ENCODE measurements around the gene ZNF33A. TPM values are rescaled to one million over a fixed set of nuclear protein-coding genes. Genes with fewer than 3 reads are reported as not detected.
"Not testable (repeated sequence)": the region's sequence is repeated elsewhere in the genome, so short reads cannot be mapped to it uniquely, and the experiment has no call there.

The ZNF33A gene
- total and polyA plus RNA-seq, 7 experiments from 2014 or later = 14.6 to 74.2 (median 39.9) TPM

- Histone ChIP-seq H3K27me3 (ENCODE audit: control insufficient read depth in 2 of 2, insufficient read depth in 2 of 2, low read length in 2 of 2) (no peaks in the 10 kb centered on the region), H3K9me3 (ENCODE audit: control insufficient read depth in 2 of 3, low read length in 3 of 3) (no peaks in the 10 kb centered on the region), H3K27ac (ENCODE audit: low read depth, low read length) (peak overlapping the region; percentile 95), H3K36me3 (ENCODE audit: control insufficient read depth in 2 of 3, insufficient read depth in 3 of 3, low read length in 3 of 3) (no peaks in the 10 kb centered on the region), H3K4me1 (ENCODE audit: control insufficient read depth in 2 of 2, insufficient read depth in 2 of 2, low read length in 2 of 2) (peaks cover 6 to 10% of the 10 kb centered on the region in 2 donors), H3K4me3 (ENCODE audit: low read length) (peak overlapping the region; percentile 62)
- DNase-seq (no peak), ATAC-seq (no peak)
- CTCF ChIA-PET = interaction anchor here (0.6 to 1.2 kb wide), 6 partner anchors 13 to 117 kb away, joined by 3 to 5 read pairs (median 4); partner anchors contain the start of genes ZNF33A and ZNF37A
- peaks cover 0 to 13% (median 6%) of the 10 kb centered on the region in 5 donors for H3K36me3 Mint-ChIP-seq
- POLR2A ChIA-PET = interaction anchor here (0.8 to 3.5 kb wide), 8 partner anchors 12 to 426 kb away, joined by 3 to 25 read pairs (median 4); partner anchors contain the start of genes ZNF248, ZNF33A and ZNF37A
- H3K4me3 Mint-ChIP-seq = peak overlapping the region; percentile 87 to 100 (median 95)
- H3K27me3 Mint-ChIP-seq = peaks cover 0 to 2% (median 0%) of the 10 kb centered on the region in 5 donors
- H3K9me3 Mint-ChIP-seq = peaks cover 0 to 4% (median 0%) of the 10 kb centered on the region in 11 donors
- peak overlapping the region; percentile 92 to 99 (median 97) for H3K27ac Mint-ChIP-seq
- intact Hi-C loops (cut with micrococcal nuclease) = loop anchor here (1.0 to 10.0 kb wide), 7 partner anchors 33 to 425 kb away; partner anchors contain the start of genes ZNF248 (in 2 of the 2), ZNF33A (in 2 of the 2) and ZNF37A (in 2 of the 2)
- H3K4me1 Mint-ChIP-seq = peaks cover 19 to 36% (median 27%) of the 10 kb centered on the region in 7 donors
Measured at GRCh38 chr10:37976880-37977203, 33.6 kb upstream of the ZNF33A start.

- Mint-ChIP-seq H3K4me1 (no peaks in the 10 kb centered on the region), H3K36me3 (peaks cover 0 to 3% (median 0%) of the 10 kb centered on the region in 5 donors), H3K9me3 (peaks cover 0 to 8% (median 2%) of the 10 kb centered on the region in 11 donors), H3K4me3 (no peak overlapping the region), H3K27ac (no peak overlapping the region), H3K27me3 (peaks cover 0 to 15% (median 0%) of the 10 kb centered on the region in 5 donors)
- no peaks in the 10 kb centered on the region for H3K4me1 ChIP-seq (ENCODE audit: control insufficient read depth in 2 of 2, insufficient read depth in 2 of 2, low read length in 2 of 2)
- ChIA-PET CTCF (interaction anchor here (0.7 kb wide), 1 partner anchor 741 kb away, joined by 3 read pairs; no protein-coding TSS in a partner anchor), POLR2A (no interaction called here)
- no peak for ATAC-seq
- intact Hi-C loops (cut with micrococcal nuclease) = no loop called here
- no peak overlapping the region for H3K27ac ChIP-seq (ENCODE audit: low read depth, low read length)
- no peaks in the 10 kb centered on the region for H3K36me3 ChIP-seq (ENCODE audit: control insufficient read depth in 2 of 3, insufficient read depth in 3 of 3, low read length in 3 of 3)
- no peak overlapping the region for H3K4me3 ChIP-seq (ENCODE audit: low read length)
- no peaks in the 10 kb centered on the region for H3K9me3 ChIP-seq (ENCODE audit: control insufficient read depth in 2 of 3, low read length in 3 of 3)
- DNase-seq = no peak
- H3K27me3 ChIP-seq (ENCODE audit: control insufficient read depth in 2 of 2, insufficient read depth in 2 of 2, low read length in 2 of 2) = no peaks in the 10 kb centered on the region
Measured at GRCh38 chr10:37991655-37992054, 18.8 kb upstream of the ZNF33A start.

DNA sequence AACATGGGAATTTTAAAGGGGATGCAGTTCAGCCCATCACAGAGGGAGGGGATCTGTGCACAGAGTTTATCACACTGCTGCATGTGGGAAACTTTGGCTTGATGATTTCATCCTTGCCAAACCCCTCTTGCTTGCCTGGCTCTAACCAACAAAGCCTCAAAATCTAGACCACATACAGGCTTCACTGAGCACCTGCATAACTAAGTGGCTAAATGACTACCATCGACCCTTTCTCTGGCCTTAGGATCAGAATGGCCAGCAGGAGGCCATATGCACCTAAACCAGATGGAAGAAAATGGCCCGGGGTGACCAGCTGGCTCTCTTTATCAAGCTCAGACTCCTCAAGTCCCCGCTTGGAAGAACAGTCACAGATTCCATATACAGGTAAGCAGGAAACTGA lies 18.4 kb upstream of the ZNF33A start:
- ChIA-PET CTCF (interaction anchor here (0.7 kb wide), 1 partner anchor 742 kb away, joined by 3 read pairs; no protein-coding TSS in a partner anchor), POLR2A (no interaction called here)
- ATAC-seq (no peak), DNase-seq (no peak)
- Mint-ChIP-seq H3K4me3 (no peak overlapping the region), H3K36me3 (peaks cover 0 to 3% (median 0%) of the 10 kb centered on the region in 5 donors), H3K9me3 (peaks cover 0 to 8% (median 2%) of the 10 kb centered on the region in 11 donors), H3K27me3 (peaks cover 0 to 15% (median 0%) of the 10 kb centered on the region in 5 donors), H3K4me1 (no peaks in the 10 kb centered on the region), H3K27ac (no peak overlapping the region)
- H3K27ac ChIP-seq (ENCODE audit: low read depth, low read length) = no peak overlapping the region
- H3K4me1 ChIP-seq (ENCODE audit: control insufficient read depth in 2 of 2, insufficient read depth in 2 of 2, low read length in 2 of 2) = no peaks in the 10 kb centered on the region
- intact Hi-C loops (cut with micrococcal nuclease) = no loop called here
- no peaks in the 10 kb centered on the region for H3K9me3 ChIP-seq (ENCODE audit: control insufficient read depth in 2 of 3, low read length in 3 of 3)
- H3K36me3 ChIP-seq (ENCODE audit: control insufficient read depth in 2 of 3, insufficient read depth in 3 of 3, low read length in 3 of 3) = no peaks in the 10 kb centered on the region
- H3K4me3 ChIP-seq (ENCODE audit: low read length) = no peak overlapping the region
- H3K27me3 ChIP-seq (ENCODE audit: control insufficient read depth in 2 of 2, insufficient read depth in 2 of 2, low read length in 2 of 2) = no peaks in the 10 kb centered on the region

DNA sequence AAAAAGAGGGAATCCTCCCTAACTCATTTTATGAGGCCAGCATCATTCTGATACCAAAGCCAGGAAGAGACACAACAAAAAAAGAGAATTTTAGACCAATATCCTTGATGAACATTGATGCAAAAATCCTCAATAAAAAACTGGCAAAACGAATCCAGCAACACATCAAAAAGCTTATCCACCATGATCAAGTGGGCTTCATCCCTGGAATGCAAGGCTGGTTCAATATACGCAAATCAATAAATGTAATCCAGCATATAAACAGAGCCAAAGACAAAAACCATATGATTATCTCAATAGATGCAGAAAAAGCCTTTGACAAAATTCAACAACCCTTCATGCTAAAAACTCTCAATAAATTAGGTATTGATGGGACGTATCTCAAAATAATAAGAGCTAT lies 11.6 kb upstream of the ZNF33A start:
- H3K27me3 Mint-ChIP-seq; DNase-seq; H3K4me1 ChIP-seq (ENCODE audit: control insufficient read depth in 2 of 2, insufficient read depth in 2 of 2, low read length in 2 of 2); H3K27ac ChIP-seq (ENCODE audit: low read depth, low read length); H3K36me3 Mint-ChIP-seq; H3K4me3 Mint-ChIP-seq; intact Hi-C loops (cut with micrococcal nuclease); H3K4me1 Mint-ChIP-seq; POLR2A ChIA-PET; ATAC-seq; H3K36me3 ChIP-seq (ENCODE audit: control insufficient read depth in 2 of 3, insufficient read depth in 3 of 3, low read length in 3 of 3); CTCF ChIA-PET; H3K4me3 ChIP-seq (ENCODE audit: low read length); H3K27ac Mint-ChIP-seq; H3K9me3 ChIP-seq (ENCODE audit: control insufficient read depth in 2 of 3, low read length in 3 of 3); H3K27me3 ChIP-seq (ENCODE audit: control insufficient read depth in 2 of 2, insufficient read depth in 2 of 2, low read length in 2 of 2): not testable (repeated sequence)
- peaks cover 0 to 18% (median 4%) of the 10 kb centered on the region in 11 donors for H3K9me3 Mint-ChIP-seq

- H3K27ac Mint-ChIP-seq; H3K4me1 Mint-ChIP-seq; H3K27me3 Mint-ChIP-seq; intact Hi-C loops (cut with micrococcal nuclease); H3K9me3 ChIP-seq (ENCODE audit: control insufficient read depth in 2 of 3, low read length in 3 of 3); CTCF ChIA-PET; H3K36me3 ChIP-seq (ENCODE audit: control insufficient read depth in 2 of 3, insufficient read depth in 3 of 3, low read length in 3 of 3); H3K4me3 Mint-ChIP-seq; H3K27me3 ChIP-seq (ENCODE audit: control insufficient read depth in 2 of 2, insufficient read depth in 2 of 2, low read length in 2 of 2); H3K27ac ChIP-seq (ENCODE audit: low read depth, low read length); POLR2A ChIA-PET; H3K36me3 Mint-ChIP-seq; H3K4me1 ChIP-seq (ENCODE audit: control insufficient read depth in 2 of 2, insufficient read depth in 2 of 2, low read length in 2 of 2); H3K4me3 ChIP-seq (ENCODE audit: low read length); DNase-seq; ATAC-seq: not testable (repeated sequence)
- H3K9me3 Mint-ChIP-seq = peaks cover 0 to 18% (median 4%) of the 10 kb centered on the region in 11 donors
Measured at GRCh38 chr10:38000474-38000873, 10.0 kb upstream of the ZNF33A start.

DNA sequence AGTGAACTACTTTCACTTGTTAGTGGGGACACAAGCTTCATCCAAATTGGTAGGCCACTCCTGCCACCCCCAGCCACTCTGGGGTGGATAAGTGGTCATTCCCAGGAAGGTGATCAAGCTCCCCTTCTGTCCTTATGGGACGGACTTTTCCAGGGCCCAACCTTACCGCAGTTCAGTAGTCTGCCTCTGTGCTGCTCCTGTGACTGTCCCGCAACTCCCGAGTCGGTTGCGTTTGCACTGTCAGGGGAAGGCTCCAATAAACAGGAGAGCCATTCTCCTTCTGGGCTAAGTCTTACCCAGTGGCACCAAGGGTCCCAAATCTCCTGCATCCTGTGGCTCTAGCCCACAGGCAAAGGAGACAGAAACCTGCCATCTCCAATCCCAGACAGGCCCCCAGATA lies 7.4 kb upstream of the ZNF33A start:
- ATAC-seq (no peak), DNase-seq (no peak)
- H3K36me3 ChIP-seq (ENCODE audit: control insufficient read depth in 2 of 3, insufficient read depth in 3 of 3, low read length in 3 of 3) = no peaks in the 10 kb centered on the region
- intact Hi-C loops (cut with micrococcal nuclease) = no loop called here
- no peak overlapping the region for H3K4me3 ChIP-seq (ENCODE audit: low read length)
- Mint-ChIP-seq H3K4me1 (no peaks in the 10 kb centered on the region), H3K27ac (no peak overlapping the region), H3K9me3 (peaks cover 0 to 7% (median under 1%) of the 10 kb centered on the region in 11 donors), H3K36me3 (peaks cover 0 to under 1% (median 0%) of the 10 kb centered on the region in 5 donors), H3K27me3 (no peaks in the 10 kb centered on the region), H3K4me3 (no peak overlapping the region)
- ChIA-PET CTCF (no interaction called here), POLR2A (no interaction called here)
- H3K4me1 ChIP-seq (ENCODE audit: control insufficient read depth in 2 of 2, insufficient read depth in 2 of 2, low read length in 2 of 2) = no peaks in the 10 kb centered on the region
- H3K9me3 ChIP-seq (ENCODE audit: control insufficient read depth in 2 of 3, low read length in 3 of 3) = no peaks in the 10 kb centered on the region
- no peak overlapping the region for H3K27ac ChIP-seq (ENCODE audit: low read depth, low read length)
- H3K27me3 ChIP-seq (ENCODE audit: control insufficient read depth in 2 of 2, insufficient read depth in 2 of 2, low read length in 2 of 2) = no peaks in the 10 kb centered on the region

- intact Hi-C loops (cut with micrococcal nuclease) = no loop called here
- ATAC-seq (no peak), DNase-seq (no peak)
- Histone ChIP-seq H3K36me3 (ENCODE audit: control insufficient read depth in 2 of 3, insufficient read depth in 3 of 3, low read length in 3 of 3) (no peaks in the 10 kb centered on the region), H3K27ac (ENCODE audit: low read depth, low read length) (no peak overlapping the region), H3K4me1 (ENCODE audit: control insufficient read depth in 2 of 2, insufficient read depth in 2 of 2, low read length in 2 of 2) (no peaks in the 10 kb centered on the region), H3K4me3 (ENCODE audit: low read length) (no peak overlapping the region), H3K9me3 (ENCODE audit: control insufficient read depth in 2 of 3, low read length in 3 of 3) (no peaks in the 10 kb centered on the region), H3K27me3 (ENCODE audit: control insufficient read depth in 2 of 2, insufficient read depth in 2 of 2, low read length in 2 of 2) (no peaks in the 10 kb centered on the region)
- CTCF ChIA-PET = interaction anchor here (0.6 kb wide), 1 partner anchor 28 kb away, joined by 3 read pairs; no protein-coding TSS in a partner anchor
- no peak overlapping the region for H3K27ac Mint-ChIP-seq
- peaks cover 0 to 3% (median 0%) of the 10 kb centered on the region in 5 donors for H3K36me3 Mint-ChIP-seq
- peaks cover 0 to 6% (median 0%) of the 10 kb centered on the region in 11 donors for H3K9me3 Mint-ChIP-seq
- no peak overlapping the region for H3K4me3 Mint-ChIP-seq
- POLR2A ChIA-PET = no interaction called here
- no peaks in the 10 kb centered on the region for H3K4me1 Mint-ChIP-seq
- H3K27me3 Mint-ChIP-seq = no peaks in the 10 kb centered on the region
Measured at GRCh38 chr10:38003588-38003987, 6.9 kb upstream of the ZNF33A start.
